ENCODE measurements around the gene TMEM150B.

Gene TMEM150B

DNA sequence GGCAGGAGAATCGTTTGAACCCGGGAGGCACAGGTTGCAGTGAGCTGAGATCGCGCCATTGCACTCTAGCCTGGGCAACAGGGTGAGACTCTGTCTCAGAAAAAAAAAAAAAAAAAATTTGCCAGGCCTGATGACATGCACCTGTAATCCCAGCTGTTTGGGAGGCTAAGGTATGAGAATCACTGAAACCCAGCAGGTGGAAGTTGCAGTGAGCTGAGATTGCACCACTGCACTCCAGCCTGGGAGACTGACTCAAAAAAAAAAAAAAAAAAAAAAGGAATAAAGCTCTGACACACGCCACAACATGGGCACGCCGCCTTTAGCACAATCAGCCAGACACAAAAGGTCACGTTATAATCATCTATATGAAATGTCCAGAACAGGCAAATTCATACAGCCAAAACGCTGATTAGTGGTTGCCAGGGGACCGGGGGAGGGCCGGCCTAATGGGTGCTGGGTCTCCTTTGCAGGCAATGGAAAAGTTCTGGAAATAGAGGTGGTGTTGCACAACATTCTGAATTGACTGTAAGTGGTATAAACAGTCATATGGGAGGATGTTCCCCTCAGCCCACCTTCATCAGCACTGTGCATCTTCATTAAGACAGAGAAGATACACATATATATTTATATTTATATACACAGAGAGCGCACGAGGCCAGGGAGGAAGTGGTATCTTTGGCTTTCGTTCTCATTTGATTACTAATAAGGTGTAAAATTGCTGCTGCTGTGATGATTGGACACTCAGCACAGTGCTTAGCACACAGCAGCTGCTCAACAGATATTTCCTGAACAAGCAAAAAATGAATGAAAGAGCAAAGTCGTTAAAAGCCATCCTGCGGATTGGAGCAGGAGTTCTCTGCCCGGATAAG is 49.1 kb downstream of the TMEM150B start:
- DNase-seq: no peak

GRCh38 chr19:55273978-55274707 is 51.0 kb downstream of the TMEM150B start:
- no peak for DNase-seq

- DNase-seq: no peak
Observed at GRCh38 chr19:55272142-55272541, 53.0 kb downstream of the TMEM150B start.

- no peak for DNase-seq
Observed at GRCh38 chr19:55270172-55270942, 54.8 kb downstream of the TMEM150B start.

DNA sequence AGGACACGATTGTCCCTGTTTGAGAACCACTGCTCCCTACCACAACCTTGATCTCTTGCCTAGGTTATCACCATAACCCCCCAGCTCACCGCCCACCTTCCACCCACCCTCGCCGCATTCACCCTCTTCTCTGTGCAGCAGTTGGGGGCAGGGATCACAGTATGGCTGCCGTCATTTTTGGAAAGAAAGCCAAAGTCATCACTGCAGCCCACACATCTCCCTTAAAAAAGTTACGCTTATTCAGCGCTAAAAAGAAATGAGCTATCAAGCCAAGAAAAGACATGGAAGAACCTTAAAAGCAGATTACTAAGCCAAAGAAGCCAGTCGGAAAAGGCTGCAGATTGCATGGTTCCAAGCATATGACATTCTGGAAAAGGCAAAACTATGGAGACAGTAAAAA is 55.8 kb downstream of the TMEM150B start:
- no peak for DNase-seq

DNA sequence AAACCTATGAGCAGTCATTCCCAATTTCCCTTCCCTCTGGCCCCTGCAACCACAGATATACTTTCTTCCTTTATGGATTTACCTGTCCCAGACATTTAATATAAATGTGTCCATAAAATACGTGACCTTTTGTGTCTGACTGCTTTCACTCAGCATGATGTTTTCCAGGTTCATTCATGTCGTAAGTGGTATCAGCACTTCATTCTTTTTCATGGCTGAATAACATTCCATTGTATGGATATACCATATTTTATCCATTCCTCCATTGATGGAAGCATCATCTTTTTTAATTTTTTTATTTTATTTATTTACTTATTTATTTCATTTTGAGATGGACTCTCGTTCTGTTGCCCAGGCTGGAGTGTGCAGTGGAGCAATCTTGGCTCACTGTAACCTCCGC is 58.3 kb downstream of the TMEM150B start:
- no peak for DNase-seq

GRCh38 chr19:55266404-55266803 is 58.7 kb downstream of the TMEM150B start:
- DNase-seq: no peak

- no peak for DNase-seq
Observed at GRCh38 chr19:55265723-55266386, 59.3 kb downstream of the TMEM150B start.

GRCh38 chr19:55265173-55265572 is 60.0 kb downstream of the TMEM150B start:
- DNase-seq: no peak

- no peak for DNase-seq
Observed at GRCh38 chr19:55264531-55264930, 60.6 kb downstream of the TMEM150B start.
